AG04450 (cell line): Measurements from ENCODE around the gene AGBL5. TPM values are rescaled to one million over a fixed set of nuclear protein-coding genes. Genes with fewer than 3 reads are reported as not detected.

Experiments
- CTCF ChIA-PET: fragments of 300-600, 350-600 bp; formaldehyde crosslinking; extraction: SDS; loops from one replicate; lab custom pipeline; 2022; ENCODE audit warnings: antibody characterized with exemption, inconsistent platforms; lab: Charles Lee
- POLR2A ChIA-PET: fragments of 350-600 bp; formaldehyde crosslinking; extraction: SDS; loops from one replicate; lab custom pipeline; 2021; ENCODE audit warnings: antibody characterized with exemption, inconsistent platforms; lab: Yijun Ruan, JAX
- DNase-seq: peaks from one replicate; pipeline ENCODE4 v3.0.0-alpha.2; 2011; ENCODE audit warnings: low read depth, low spot score
- H3K27ac ChIP-seq: one replicate; pipeline ENCODE4 v1.5.1; 2012; ENCODE audit warnings: low read depth, low read length, control low read depth
- H3K27me3 ChIP-seq: one replicate; pipeline ENCODE4 v1.6.0; 2012; ENCODE audit warnings: low read length; ENCODE audit not compliant: control insufficient read depth, insufficient read depth
- H3K4me3 ChIP-seq: 2 replicates; pipeline ENCODE4 v1.5.1; 2011; ENCODE audit warnings: mild to moderate bottlenecking, low read depth, low read length, control low read depth
- H3K9me3 ChIP-seq: 2 replicates; pipeline ENCODE4 v1.5.1; 2012; ENCODE audit warnings: low read length; ENCODE audit not compliant: control insufficient read depth, insufficient read depth
- polyA plus RNA-seq: library from polyadenylated mRNA; depleted of rRNA; stranded (reverse); fragments of >200 nt; gene quantifications from 2 replicates; pipeline ENCODE4 v1.2.3, GENCODE V29; 2011
- TF ChIP-seq, protein P1 (sequence below): IDR thresholded peaks from 2 replicates; pipeline ENCODE4 v1.5.1; 2011; ENCODE audit warnings: low read depth, low read length, control low read depth, inconsistent platforms

AGBL5 gene
- polyA plus RNA-seq, 1 experiment: 40.9 TPM

DNA sequence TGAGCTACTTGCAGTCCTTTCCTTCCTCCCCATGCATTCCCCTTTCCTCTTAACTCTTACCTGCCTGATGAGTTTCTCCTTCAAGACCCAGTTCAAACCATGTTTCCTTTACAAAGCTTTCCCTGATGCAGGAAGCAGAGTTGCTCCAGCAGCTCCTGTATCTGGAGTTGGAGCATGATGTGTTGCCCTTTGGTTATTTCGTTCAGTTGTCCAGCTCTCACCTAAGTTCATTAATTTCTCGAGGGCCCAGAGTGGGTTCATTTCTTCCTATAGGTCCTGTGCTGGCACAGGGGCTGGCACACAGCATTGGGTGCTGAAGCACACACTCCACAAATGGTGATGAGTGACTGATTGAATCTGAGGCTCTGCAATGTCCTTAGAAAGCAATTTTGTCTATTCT is 41.8 kb upstream of the AGBL5 start:
- TF ChIP-seq, protein P1, sequence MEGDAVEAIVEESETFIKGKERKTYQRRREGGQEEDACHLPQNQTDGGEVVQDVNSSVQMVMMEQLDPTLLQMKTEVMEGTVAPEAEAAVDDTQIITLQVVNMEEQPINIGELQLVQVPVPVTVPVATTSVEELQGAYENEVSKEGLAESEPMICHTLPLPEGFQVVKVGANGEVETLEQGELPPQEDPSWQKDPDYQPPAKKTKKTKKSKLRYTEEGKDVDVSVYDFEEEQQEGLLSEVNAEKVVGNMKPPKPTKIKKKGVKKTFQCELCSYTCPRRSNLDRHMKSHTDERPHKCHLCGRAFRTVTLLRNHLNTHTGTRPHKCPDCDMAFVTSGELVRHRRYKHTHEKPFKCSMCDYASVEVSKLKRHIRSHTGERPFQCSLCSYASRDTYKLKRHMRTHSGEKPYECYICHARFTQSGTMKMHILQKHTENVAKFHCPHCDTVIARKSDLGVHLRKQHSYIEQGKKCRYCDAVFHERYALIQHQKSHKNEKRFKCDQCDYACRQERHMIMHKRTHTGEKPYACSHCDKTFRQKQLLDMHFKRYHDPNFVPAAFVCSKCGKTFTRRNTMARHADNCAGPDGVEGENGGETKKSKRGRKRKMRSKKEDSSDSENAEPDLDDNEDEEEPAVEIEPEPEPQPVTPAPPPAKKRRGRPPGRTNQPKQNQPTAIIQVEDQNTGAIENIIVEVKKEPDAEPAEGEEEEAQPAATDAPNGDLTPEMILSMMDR: no peak
- POLR2A ChIA-PET: interaction anchor here (0.5 kb wide), 1 partner anchor 51 kb away, joined by 5 read pairs; no protein-coding TSS in a partner anchor

DNA sequence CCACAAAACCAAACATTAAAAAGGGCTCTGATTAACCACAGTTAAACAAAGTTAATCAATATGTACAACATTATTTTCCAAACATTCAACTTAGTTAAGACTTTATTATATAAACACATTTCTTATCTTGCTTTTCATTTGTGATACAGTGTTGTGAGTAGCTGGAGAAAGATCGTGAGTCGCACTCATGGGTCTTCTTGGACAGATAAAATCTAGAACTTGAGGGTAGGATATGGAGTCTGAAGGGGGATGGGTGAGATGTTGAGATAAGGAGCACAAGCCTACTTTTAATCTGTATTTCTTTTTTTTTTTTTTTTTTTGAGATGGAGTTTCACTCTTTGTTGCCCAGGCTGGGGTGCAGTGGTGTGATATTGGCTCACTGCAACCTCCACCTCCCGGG is 41.3 kb upstream of the AGBL5 start:
- Histone ChIP-seq H3K27ac (no peak overlapping the region), H3K27me3 (no peaks in the 10 kb centered on the region), H3K4me3 (no peak overlapping the region), H3K9me3 (no peaks in the 10 kb centered on the region)
- POLR2A ChIA-PET: interaction anchor here (0.5 kb wide), 1 partner anchor 51 kb away, joined by 5 read pairs; no protein-coding TSS in a partner anchor
- no peak for DNase-seq
- CTCF ChIA-PET: interaction anchor here (0.6 to 4.1 kb wide), 4 partner anchors 48 to 826 kb away, joined by 3 to 15 read pairs (median 8); no protein-coding TSS in a partner anchor
- TF ChIP-seq, protein P1: no peak

More for the DNA sequence above, 41.8 kb upstream of the AGBL5 start:
- H3K27ac ChIP-seq: no peak overlapping the region
- CTCF ChIA-PET: interaction anchor here (1.6 to 4.1 kb wide), 2 partner anchors 48 to 164 kb away, joined by 4 to 15 read pairs; no protein-coding TSS in a partner anchor
- no peaks in the 10 kb centered on the region for H3K9me3 ChIP-seq
- no peak for DNase-seq
- no peaks in the 10 kb centered on the region for H3K27me3 ChIP-seq
- H3K4me3 ChIP-seq: no peak overlapping the region

DNA sequence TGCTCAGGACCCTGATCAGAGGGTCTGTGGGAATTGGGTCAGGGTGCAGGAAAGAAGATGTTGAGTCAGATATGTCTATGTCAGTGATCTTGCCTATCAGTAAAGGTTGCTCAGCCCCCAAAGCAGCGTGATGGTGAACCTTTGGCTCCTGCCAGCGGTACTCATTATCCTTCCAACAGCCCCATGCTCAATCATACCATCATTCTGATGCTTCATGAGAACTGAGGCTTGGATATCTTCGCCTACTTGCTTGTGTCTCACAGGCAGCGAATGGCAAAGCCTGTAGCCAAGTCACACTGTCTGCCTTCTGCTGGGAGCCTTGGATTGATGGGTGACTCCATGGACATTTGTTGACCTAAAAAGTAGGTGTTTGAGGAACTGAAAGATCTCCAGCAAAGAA is 37.7 kb upstream of the AGBL5 start:
- Histone ChIP-seq H3K4me3 (no peak overlapping the region), H3K27ac (no peak overlapping the region), H3K27me3 (no peaks in the 10 kb centered on the region), H3K9me3 (no peaks in the 10 kb centered on the region)
- ChIA-PET CTCF (no interaction called here), POLR2A (no interaction called here)
- TF ChIP-seq, protein P1: no peak
- DNase-seq: no peak

DNA sequence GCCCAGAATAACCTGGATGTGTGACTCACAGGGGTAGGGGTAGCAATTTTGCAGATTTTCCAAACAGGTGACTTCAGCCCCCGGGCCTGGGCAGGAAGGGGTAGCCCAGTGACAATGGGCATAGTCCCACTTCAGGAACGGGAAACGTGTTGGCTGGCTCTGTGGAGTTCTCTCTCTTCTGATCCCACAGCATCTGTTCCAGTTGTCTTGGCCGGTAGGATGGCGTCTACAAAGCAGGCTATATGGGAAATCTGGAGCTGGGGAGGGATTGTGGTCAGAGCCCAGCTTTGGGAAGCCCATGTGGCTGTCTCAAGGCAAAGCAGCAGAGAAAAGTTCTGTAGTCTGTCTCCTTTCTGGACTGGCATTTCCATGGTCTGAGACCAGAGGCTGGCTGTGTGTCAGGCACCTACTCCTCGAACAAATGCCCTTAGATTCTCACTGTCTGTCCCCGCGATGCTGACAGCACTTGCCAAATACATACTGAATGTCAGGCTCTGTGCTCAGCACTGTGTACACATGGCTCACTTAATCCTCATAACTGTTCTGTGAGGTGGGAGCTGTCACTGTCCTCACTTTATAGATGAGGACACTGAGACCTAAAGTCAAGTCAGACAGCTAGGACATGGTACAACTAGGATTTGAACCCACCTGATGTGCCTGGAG is 36.6 kb upstream of the AGBL5 start:
- peak overlapping the region; percentile 47 for H3K27ac ChIP-seq
- CTCF ChIA-PET: interaction anchor here (2.6 to 6.4 kb wide), 3 partner anchors 39 to 170 kb away, joined by 13 to 250 read pairs (median 147); partner anchors contain the start of gene DPYSL5
- TF ChIP-seq, protein P1: no peak
- no peaks in the 10 kb centered on the region for H3K27me3 ChIP-seq
- DNase-seq: no peak
- H3K4me3 ChIP-seq: no peak overlapping the region
- H3K9me3 ChIP-seq: no peaks in the 10 kb centered on the region
- POLR2A ChIA-PET: interaction anchor here (2.8 kb wide), 1 partner anchor 53 kb away, joined by 20 read pairs; no protein-coding TSS in a partner anchor
